ENCODE data around the gene UTP25. TPM values are rescaled to one million over a fixed set of nuclear protein-coding genes. Genes with fewer than 3 reads are reported as not detected.
A peak's percentile ranks its signal among the peaks of the same experiment; 100 is the strongest.
"Not testable (repeated sequence)": the region's sequence is repeated elsewhere in the genome, so short reads cannot be mapped to it uniquely, and the experiment has no call there.

UTP25 gene
- polyA plus RNA-seq, 3 donors from 2014 or later = 2.6 to 3.7 (median 3.2) TPM

GRCh38 chr1:209793711-209794110, 34.1 kb upstream of the UTP25 start:
- H3K36me3 Mint-ChIP-seq = peaks cover 49 to 71% (median 57%) of the 10 kb centered on the region in 3 donors
- H3K27ac Mint-ChIP-seq; DNase-seq; H3K4me1 Mint-ChIP-seq; H3K9me3 Mint-ChIP-seq; H3K27me3 Mint-ChIP-seq (ENCODE audit: low read depth in 3 of 3); H3K4me3 Mint-ChIP-seq: not testable (repeated sequence)

DNA sequence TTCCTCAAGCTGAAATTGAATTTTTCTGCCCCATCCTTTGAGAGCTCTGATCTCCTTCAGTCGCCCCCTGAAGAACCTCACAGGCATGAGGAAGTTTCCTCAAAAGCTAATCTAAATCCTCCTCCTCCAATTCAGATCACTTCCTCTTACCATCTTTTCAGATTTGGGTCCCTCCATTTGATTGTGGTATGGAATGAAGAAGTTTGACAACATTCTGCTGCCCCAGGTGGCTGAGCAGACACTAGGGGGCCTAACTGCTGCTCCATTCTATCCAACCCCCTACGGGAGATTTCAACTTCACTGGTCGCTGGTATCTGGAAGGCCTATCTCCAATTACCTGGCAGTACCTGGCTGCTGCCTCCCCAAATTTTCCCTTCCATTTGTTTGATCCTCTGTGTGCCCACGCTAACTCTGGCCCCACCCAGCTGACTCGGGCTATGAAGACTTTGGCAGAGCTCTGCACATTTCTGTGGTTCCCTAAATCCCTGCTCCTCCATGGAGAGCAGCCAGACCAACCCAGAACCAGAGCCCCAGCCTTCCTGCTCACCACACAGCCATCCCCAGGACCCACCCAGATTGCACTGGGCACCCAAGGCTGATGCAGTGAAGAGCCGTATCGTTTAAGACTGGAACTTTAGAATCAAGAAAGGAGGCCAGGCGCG, 29.7 kb upstream of the UTP25 start:
- no peak for DNase-seq
- Mint-ChIP-seq H3K9me3 (peaks cover 0 to 2% (median 0%) of the 10 kb centered on the region in 6 donors), H3K36me3 (peaks cover 38 to 45% (median 38%) of the 10 kb centered on the region in 3 donors), H3K27me3 (ENCODE audit: low read depth in 3 of 3) (peaks cover 0 to 4% (median 4%) of the 10 kb centered on the region in 3 donors), H3K4me3 (no peak overlapping the region), H3K27ac (no peak overlapping the region), H3K4me1 (no peaks in the 10 kb centered on the region)

DNA sequence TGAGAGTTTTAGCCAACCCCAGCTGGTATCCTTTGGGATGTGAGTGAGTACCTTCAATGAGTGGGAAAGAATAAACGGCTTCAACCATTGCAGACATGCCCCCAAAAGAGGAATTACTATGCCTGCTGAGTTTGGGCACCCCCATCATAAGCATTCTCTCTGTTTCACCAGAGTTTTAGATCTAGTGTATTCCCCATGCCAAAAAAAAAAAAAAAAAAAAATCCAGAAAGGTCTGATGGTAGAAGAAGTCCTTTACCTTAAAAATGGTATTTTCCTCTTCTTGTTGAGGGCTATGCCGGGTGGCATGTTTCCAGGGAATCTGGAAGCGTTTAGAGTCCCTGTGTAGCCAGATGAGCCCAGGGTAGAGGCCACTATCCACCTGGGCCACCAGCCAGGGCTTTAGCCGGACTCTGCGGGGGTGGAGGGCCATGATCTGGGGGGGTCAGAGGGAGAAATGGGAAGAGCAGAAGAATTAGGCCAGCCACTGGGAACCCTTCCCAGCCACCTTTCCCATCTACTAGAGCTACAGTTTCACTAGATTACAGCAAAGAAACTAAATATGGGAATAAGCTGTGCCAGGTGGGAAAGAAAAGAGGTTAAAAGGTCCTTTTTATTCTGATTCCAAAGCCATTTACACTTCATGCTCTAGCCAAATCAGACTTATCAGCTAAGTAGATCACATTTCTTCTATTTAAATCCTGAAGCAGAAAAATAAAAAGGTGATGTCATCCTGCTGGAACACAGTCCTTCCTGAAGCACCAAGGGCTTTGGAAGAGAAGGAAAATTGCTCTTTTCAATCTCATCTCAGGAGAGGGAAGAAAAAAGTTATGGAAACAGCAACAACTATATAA, 26.6 kb upstream of the UTP25 start:
- Mint-ChIP-seq H3K4me1 (peaks cover 15% of the 10 kb centered on the region in 2 donors), H3K9me3 (no peaks in the 10 kb centered on the region), H3K4me3 (no peak overlapping the region), H3K36me3 (peaks cover 13 to 21% (median 20%) of the 10 kb centered on the region in 3 donors), H3K27me3 (ENCODE audit: low read depth in 3 of 3) (peaks cover 0 to 7% (median 3%) of the 10 kb centered on the region in 3 donors), H3K27ac (no peak overlapping the region)
- no peak for DNase-seq

GRCh38 chr1:209802117-209802779, 25.5 kb upstream of the UTP25 start:
- Mint-ChIP-seq H3K4me3 (no peak overlapping the region), H3K27me3 (ENCODE audit: low read depth in 3 of 3) (peaks cover 0 to 5% (median 3%) of the 10 kb centered on the region in 3 donors), H3K36me3 (peaks cover 10 to 16% (median 14%) of the 10 kb centered on the region in 3 donors), H3K4me1 (peaks cover 17 to 19% of the 10 kb centered on the region in 2 donors), H3K27ac (no peak overlapping the region), H3K9me3 (no peaks in the 10 kb centered on the region)
- DNase-seq = no peak

DNA sequence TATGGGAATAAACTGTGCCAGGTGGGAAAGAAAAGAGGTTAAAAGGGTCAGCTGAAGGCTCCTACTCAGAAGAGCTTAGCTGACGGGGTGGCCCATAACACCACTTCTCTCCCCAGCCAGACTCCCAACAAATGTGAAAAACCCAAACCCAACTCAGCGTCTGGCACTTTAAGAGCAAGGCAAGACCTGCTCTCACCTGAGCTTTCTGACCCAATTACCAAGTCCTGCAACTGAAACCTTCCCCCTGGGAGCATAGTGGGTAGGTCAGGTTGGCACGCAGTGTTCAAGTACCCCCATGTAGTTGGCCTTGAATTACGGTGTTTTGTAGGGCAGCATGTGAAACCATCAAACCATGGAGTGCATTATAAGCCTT, 25.0 kb upstream of the UTP25 start:
- Mint-ChIP-seq H3K4me3 (no peak overlapping the region), H3K4me1 (peaks cover 17 to 19% of the 10 kb centered on the region in 2 donors), H3K27me3 (ENCODE audit: low read depth in 3 of 3) (peaks cover 0 to 5% (median 3%) of the 10 kb centered on the region in 3 donors), H3K36me3 (peaks cover 9 to 15% (median 10%) of the 10 kb centered on the region in 3 donors), H3K9me3 (no peaks in the 10 kb centered on the region), H3K27ac (no peak overlapping the region)
- no peak for DNase-seq

DNA sequence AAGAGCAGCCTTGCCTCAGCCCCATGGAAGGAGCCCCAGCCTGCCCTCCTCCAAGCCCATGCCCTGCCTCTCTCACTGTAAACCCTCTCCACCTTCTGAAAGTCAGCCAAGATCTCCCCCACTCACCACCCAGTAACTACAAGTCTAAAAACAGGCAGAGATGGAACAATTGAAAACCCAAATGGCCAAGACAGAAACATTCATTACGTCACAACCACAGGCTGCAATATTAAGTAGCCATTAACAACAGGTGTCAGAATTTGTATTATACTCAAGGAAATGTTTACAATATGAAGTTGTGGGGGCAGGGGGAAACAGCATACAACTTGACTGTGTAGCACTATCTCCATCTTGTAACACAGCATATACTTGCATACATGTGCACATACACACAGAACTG, 24.2 kb upstream of the UTP25 start:
- peaks cover 6 to 11% (median 10%) of the 10 kb centered on the region in 3 donors for H3K36me3 Mint-ChIP-seq
- no peak for DNase-seq
- H3K27ac Mint-ChIP-seq = no peak overlapping the region
- H3K4me1 Mint-ChIP-seq = peaks cover 17 to 19% of the 10 kb centered on the region in 2 donors
- peaks cover 0 to 5% (median 0%) of the 10 kb centered on the region in 3 donors for H3K27me3 Mint-ChIP-seq (ENCODE audit: low read depth in 3 of 3)
- H3K9me3 Mint-ChIP-seq = no peaks in the 10 kb centered on the region
- H3K4me3 Mint-ChIP-seq = no peak overlapping the region

DNA sequence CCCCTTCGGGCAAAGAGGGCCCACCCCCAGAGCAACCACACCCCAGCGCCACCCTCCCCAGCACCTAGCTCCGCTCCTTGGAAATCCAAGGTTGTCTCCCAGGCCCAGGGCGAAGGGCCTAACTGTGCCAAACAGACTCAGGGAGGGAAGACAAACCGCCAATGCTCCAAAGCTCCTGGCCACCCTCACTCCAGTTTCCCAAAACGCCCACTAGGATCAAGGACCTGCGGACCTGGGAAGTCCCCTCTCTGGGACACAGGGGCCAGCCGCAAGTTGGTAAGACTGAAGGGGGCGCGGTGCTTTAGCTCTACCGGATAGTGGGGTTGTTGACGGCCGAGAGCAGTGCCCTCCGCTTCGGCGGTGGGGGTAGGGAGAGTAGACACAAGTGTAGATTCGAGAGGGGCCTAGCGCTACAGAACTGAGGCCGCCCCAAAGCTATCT, 22.4 kb upstream of the UTP25 start:
- no peak for DNase-seq
- Mint-ChIP-seq H3K36me3 (peaks cover 0 to 6% (median 4%) of the 10 kb centered on the region in 3 donors), H3K27me3 (ENCODE audit: low read depth in 3 of 3) (peaks cover 0 to 5% (median 3%) of the 10 kb centered on the region in 3 donors), H3K4me3 (peak overlapping the region; percentile 93 to 99 (median 95)), H3K27ac (peak overlapping the region in 4 of 6 donors; percentile 69 to 97 (median 80)), H3K4me1 (peaks cover 17 to 19% of the 10 kb centered on the region in 2 donors), H3K9me3 (no peaks in the 10 kb centered on the region)

DNA sequence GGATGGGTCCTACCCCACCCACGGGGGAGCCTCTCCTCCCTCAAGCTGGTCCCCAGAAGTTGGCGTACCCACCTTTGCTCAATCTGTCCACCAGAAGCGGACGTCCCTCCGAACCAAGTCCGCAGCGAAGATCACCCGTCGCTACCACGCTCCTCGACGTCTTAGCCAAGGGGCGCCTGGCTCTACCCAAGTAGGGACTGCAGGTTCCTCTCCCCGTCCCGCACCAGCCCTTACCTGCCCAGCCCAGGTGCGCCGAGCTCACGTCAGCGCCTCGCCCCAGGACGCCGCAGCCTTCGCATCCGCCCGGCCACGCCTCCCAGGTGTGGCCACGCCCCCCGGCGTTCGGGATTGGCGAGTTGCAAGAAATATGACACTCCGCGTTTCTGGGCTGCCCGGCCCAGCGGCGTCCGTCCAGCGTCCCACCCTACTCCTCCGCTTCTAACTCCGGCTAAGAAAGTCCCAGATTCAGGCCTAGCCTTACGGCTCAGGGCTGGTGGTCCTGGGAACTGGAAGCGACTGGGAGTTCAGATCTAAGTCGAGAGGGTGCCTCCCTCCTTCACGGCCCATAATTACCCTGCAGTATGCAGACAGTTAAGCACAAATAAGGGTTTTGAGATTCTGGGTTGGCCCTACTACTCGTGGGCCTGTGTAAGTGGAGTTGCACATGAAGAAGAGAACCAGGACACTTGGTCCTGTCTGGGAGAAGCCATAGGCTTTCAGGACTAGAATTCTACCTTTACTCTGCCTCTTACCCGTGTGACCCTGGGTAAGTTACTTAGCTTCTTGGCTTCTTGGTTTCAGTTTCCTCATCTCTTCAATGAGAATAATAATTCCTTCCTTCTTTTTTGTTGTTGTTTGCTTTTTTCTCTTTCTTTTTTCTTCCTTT, 21.7 kb upstream of the UTP25 start, which contains the start of gene IRF6:
TSS of gene IRF6 (minus strand) at position 268 of the 886 bp plus-strand sequence. CDS start 4,729 bp downstream, outside the sequence.
- Mint-ChIP-seq H3K27ac (peak within 1 kb of the TSS; percentile 90 to 97 (median 94)), H3K4me1 (peaks cover 17 to 19% of the 10 kb centered on the region in 2 donors), H3K9me3 (no peaks in the 10 kb centered on the region), H3K27me3 (ENCODE audit: low read depth in 3 of 3) (peaks cover 0 to 6% (median 5%) of the 10 kb centered on the region in 3 donors), H3K4me3 (peak within 1 kb of the TSS; percentile 93 to 99 (median 95)), H3K36me3 (peaks cover 0 to 6% (median 4%) of the 10 kb centered on the region in 3 donors)
- DNase-seq = peak; percentile 59 to 78 (median 71)

GRCh38 chr1:209807509-209807908, 20.3 kb upstream of the UTP25 start:
- Mint-ChIP-seq H3K36me3 (no peaks in the 10 kb centered on the region), H3K27ac (peak overlapping the region in 1 of 6 donors; percentile 60), H3K27me3 (ENCODE audit: low read depth in 3 of 3) (peaks cover 1 to 6% (median 5%) of the 10 kb centered on the region in 3 donors), H3K4me1 (peaks cover 17 to 19% of the 10 kb centered on the region in 2 donors), H3K4me3 (no peak overlapping the region), H3K9me3 (no peaks in the 10 kb centered on the region)
- DNase-seq = no peak

DNA sequence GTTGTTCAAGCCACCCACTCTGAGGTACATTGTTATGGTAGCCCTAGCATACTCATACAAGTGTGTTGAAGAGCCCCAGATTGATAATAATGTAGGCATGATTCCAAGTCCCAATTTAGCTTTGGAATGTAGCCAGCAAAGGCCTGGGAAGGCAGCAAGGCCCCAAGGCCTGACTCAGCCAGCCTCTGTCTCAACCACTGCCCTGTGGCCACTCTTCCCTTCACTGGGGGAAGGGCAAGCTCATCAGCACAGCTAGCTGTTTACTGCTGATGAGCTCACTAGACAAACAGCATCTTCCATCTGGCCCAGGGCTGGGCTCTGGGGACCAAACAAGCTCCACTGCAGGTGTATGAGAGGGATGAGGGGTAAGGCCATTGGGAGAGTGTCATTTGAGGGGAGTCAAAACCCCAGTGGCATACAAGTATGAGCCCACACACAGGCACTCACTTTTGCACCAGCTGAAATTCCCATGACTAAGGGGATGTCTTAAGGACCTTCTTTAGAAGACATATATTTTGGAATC, 19.7 kb upstream of the UTP25 start:
- Mint-ChIP-seq H3K4me1 (peaks cover 17 to 19% of the 10 kb centered on the region in 2 donors), H3K4me3 (no peak overlapping the region), H3K27ac (no peak overlapping the region), H3K9me3 (no peaks in the 10 kb centered on the region), H3K27me3 (ENCODE audit: low read depth in 3 of 3) (peaks cover 1 to 6% (median 5%) of the 10 kb centered on the region in 3 donors), H3K36me3 (no peaks in the 10 kb centered on the region)
- no peak for DNase-seq

DNA sequence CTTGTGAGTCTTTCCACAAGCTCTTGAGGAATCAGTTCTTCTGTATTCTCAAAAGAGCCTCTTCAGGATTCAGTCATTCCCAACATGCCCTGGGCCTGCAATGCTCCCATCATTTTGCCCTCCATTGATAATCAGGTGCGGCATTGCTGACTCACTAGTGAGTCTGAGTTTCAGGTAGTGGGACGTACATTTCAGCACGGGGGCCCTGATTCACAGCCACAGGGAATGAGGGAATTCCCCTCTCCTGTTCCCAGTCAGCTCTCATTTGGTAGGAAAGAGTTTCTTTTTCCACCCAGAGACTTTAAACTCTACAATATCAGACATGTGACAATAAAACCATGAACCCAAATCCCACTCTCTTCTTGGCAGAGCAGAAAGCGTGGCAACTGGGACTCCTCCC, 18.2 kb upstream of the UTP25 start:
- DNase-seq = no peak
- H3K4me1 Mint-ChIP-seq = peaks cover 17 to 19% of the 10 kb centered on the region in 2 donors
- no peak overlapping the region for H3K4me3 Mint-ChIP-seq
- no peak overlapping the region for H3K27ac Mint-ChIP-seq
- no peaks in the 10 kb centered on the region for H3K9me3 Mint-ChIP-seq
- H3K27me3 Mint-ChIP-seq (ENCODE audit: low read depth in 3 of 3) = peaks cover 1 to 8% (median 7%) of the 10 kb centered on the region in 3 donors
- no peaks in the 10 kb centered on the region for H3K36me3 Mint-ChIP-seq

GRCh38 chr1:209810783-209811182, 17.0 kb upstream of the UTP25 start:
- peaks cover 1 to 8% (median 7%) of the 10 kb centered on the region in 3 donors for H3K27me3 Mint-ChIP-seq (ENCODE audit: low read depth in 3 of 3)
- H3K27ac Mint-ChIP-seq = no peak overlapping the region
- H3K4me1 Mint-ChIP-seq = peaks cover 7 to 8% of the 10 kb centered on the region in 2 donors

More at GRCh38 chr1:209810783-209811182, 17.0 kb upstream of the UTP25 start:
- H3K36me3 Mint-ChIP-seq = no peaks in the 10 kb centered on the region
- no peak for DNase-seq
- no peaks in the 10 kb centered on the region for H3K9me3 Mint-ChIP-seq
- H3K4me3 Mint-ChIP-seq = no peak overlapping the region
